ENCODE measurements around the gene ACTG1. TPM values are rescaled to one million over a fixed set of nuclear protein-coding genes. Genes with fewer than 3 reads are reported as not detected.
"Not testable (repeated sequence)": the region's sequence is repeated elsewhere in the genome, so short reads cannot be mapped to it uniquely, and the experiment has no call there.

Gene ACTG1
- total RNA-seq, 1 donor from 2014 or later: 3,469 TPM

- DNase-seq: no peak
Measured at GRCh38 chr17:81532490-81533287, 20.1 kb upstream of the ACTG1 start.

- not testable (repeated sequence) for DNase-seq
Measured at GRCh38 chr17:81531998-81532404, 19.4 kb upstream of the ACTG1 start.

DNA sequence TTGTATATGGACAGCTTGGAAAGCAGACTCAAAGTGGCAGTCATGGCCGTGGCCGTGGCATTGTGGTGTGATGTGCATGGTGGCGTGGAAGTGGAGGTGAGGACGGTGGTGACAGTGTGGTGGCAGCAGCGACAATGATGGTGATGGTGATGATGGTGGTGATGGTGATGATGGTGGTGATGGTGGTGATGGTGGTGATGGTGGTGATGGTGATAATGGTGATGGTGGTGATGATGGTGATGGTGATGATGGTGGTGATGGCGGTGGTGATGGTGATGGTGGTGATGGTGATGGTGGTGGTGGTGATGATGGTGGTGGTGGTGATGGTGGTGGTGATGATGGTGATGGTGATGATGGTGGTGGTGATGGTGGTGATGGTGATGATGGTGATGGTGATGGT lies 18.4 kb upstream of the ACTG1 start:
- not testable (repeated sequence) for DNase-seq

- no peak for DNase-seq
Measured at GRCh38 chr17:81529437-81529803, 16.8 kb upstream of the ACTG1 start.

DNA sequence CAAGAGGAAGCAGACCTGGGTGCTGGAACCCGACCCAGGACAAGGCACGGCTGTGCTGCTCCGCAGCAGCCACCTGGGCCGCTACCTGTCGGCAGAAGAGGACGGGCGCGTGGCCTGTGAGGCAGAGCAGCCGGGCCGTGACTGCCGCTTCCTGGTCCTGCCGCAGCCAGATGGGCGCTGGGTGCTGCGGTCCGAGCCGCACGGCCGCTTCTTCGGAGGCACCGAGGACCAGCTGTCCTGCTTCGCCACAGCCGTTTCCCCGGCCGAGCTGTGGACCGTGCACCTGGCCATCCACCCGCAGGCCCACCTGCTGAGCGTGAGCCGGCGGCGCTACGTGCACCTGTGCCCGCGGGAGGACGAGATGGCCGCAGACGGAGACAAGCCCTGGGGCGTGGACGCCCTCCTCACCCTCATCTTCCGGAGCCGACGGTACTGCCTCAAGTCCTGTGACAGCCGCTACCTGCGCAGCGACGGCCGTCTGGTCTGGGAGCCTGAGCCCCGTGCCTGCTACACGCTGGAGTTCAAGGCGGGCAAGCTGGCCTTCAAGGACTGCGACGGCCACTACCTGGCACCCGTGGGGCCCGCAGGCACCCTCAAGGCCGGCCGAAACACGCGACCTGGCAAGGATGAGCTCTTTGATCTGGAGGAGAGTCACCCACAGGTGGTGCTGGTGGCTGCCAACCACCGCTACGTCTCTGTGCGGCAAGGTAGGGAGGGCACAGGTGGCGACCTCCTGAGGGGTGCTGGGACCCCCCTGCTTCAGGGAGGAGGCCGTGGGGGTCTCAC lies 16.2 kb upstream of the ACTG1 start:
- DNase-seq: no peak

DNA sequence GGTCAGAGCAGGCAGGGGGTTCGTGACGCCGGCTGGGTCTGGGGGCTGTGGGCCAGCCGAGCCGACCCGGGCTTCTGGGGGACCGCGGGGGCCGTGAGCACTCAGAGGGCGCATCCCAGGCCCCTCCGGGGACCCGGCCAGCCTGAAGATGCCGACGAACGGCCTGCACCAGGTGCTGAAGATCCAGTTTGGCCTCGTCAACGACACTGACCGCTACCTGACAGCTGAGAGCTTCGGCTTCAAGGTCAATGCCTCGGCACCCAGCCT lies 15.7 kb upstream of the ACTG1 start:
- DNase-seq: no peak

GRCh38 chr17:81527591-81528383 lies 15.2 kb upstream of the ACTG1 start, which contains the start of gene FSCN2:
FSCN2 (plus strand) TSS chr17:81528377; CDS start chr17:81528532, 155 bp downstream.
- no peak for DNase-seq

- DNase-seq: no peak
Measured at GRCh38 chr17:81526662-81527571, 14.3 kb upstream of the ACTG1 start.

GRCh38 chr17:81524865-81525159 lies 12.2 kb upstream of the ACTG1 start:
- no peak for DNase-seq

- DNase-seq: no peak
Measured at GRCh38 chr17:81524039-81524864, 11.7 kb upstream of the ACTG1 start.

GRCh38 chr17:81523402-81524038 lies 10.9 kb upstream of the ACTG1 start:
- peak; percentile 32 for DNase-seq

DNA sequence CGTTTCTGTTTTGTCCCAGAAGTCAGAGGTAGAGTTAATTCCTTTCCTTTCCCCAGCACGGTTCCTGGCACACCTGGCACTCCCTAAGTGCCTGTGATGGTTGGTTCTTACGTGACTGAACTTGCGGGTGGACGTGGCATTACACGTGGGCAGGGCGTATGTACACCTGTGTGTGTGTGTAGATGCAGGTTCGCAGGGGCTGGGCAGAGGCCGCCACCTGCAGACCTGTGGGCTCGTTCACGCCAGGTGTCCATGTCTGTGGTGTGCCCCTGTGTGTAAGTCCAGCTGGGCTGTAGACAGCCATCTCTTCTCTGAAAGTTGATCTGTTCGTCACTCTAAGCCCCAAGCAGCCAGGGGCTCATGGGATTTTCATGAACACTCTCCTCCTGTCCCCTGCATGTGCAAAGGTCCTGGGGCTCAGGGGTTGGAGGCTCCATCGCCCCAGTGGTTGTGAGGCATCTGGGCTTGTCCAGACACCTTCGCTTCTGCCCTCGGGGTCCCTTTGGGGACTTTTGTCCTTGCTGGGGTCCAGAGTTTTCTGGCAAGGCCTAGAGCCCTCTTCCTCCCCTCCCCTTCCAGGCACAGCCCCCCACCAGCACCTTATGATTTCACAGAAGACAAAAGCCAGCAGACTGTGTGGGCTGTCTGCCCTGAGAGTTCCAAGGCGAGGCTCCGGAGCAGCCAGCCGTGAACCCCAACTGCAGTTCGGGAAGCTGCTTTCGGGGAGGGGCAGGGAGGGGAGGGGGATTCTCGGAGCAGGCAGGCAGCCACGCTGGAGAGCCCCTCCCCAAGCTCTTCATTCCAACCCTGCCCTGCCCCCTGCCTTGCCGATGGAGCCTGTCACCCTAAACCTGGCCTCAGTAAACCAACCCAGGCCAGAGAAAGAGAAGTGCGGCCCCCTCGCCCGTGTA lies 10.1 kb upstream of the ACTG1 start:
- DNase-seq: no peak

DNA sequence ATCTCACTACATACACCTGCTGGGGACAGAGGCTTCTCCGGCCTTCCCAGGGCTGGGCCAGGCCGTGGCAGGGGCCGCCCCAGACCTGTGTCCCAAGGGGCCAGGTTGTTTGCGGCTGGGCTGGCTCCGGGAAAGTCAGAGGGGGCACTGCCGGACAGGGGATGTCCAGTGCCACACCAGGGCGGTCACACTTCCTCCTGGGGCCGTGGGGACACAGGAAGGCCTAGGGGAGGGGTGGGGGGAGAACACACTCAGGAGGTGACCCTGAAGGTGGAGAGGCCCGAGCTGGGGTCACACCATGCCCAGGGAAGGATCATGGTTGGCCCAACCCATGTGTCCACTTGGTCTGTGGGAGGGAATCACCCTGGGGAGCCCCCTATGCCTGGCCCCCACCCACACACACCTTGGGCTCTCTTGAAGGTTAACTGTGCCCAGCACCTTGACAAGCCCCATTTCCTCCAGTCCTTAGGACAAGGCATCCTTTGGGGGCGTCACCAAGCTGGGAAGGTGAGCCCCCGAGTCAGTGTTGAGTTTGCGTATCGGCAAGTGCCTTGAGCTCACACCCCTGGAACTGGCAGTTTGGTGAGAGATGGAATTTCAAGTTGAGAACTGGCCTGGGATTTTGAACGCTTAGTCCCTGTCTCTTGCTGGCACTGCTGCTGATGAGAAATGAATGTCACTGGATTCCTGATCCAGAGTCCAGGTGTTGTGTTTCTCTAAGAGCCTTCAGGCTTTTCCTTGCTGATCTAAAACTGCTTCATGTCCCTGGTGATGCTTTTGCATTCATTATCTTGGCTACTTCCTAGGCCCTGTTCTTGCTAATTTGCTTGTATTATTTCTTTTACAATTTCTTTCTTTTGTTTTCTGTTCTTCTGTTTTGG lies 7.7 kb upstream of the ACTG1 start:
- no peak for DNase-seq

DNA sequence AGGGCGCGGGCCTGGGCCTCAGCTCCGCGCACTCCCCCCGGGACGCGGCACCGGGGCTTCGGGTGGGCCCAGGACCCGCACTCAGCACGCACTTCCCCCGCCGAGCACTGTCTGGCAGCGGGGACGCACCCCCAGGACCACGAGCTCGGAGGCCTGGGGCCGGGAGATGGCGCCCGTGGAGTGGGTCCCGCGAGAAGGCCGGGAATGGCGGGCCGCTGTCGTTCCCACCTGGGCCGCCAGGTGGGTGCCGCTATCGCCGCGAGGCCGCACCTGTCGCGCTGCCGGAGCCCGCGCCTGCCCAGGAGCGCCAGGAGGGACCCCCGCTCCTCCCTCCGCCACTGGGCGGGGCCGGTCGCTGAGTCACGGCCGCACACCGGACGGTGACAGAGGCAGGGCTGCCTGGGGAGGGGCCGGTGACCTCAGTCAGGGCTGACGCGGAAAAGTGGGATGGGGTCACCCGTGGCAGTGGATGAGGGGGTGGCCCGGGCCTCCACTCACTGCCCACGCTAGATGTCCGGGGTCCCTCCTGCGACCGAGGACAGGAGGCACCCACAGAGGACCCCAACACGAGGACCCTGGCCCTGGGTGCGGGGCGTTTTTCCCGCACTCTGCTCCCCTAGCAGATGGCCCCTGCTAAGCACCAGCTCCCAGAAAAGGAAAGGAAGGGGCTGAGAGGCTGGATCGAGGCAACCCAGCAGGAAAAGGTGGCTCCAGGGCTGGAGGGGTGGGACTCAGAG lies 6.9 kb upstream of the ACTG1 start:
- DNase-seq: no peak

DNA sequence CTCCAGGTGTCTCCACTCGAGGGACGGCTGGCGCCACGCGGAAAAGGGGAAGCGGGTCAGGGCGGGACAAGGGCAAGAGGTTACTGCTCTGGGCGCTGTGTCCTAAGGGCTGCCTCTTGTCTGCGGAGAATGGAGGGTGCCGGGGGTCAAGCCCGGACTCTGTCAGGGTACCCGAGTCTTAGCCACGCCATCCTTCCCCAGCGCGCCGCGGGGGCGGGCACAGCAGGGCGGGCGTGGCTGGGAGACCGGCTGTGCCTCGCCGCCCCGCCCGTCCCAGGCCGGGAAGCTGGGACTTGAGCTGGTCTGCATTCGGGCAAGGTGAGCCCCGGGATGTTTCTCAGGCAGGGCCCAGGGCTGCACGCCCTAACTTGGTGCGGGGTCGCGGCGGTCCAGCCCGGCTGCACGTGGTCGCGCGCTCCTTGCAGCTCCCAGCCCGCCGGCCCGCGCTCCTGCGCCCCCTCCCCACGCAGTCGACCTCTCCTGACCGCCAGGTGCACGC lies 6.2 kb upstream of the ACTG1 start:
- no peak for DNase-seq

DNA sequence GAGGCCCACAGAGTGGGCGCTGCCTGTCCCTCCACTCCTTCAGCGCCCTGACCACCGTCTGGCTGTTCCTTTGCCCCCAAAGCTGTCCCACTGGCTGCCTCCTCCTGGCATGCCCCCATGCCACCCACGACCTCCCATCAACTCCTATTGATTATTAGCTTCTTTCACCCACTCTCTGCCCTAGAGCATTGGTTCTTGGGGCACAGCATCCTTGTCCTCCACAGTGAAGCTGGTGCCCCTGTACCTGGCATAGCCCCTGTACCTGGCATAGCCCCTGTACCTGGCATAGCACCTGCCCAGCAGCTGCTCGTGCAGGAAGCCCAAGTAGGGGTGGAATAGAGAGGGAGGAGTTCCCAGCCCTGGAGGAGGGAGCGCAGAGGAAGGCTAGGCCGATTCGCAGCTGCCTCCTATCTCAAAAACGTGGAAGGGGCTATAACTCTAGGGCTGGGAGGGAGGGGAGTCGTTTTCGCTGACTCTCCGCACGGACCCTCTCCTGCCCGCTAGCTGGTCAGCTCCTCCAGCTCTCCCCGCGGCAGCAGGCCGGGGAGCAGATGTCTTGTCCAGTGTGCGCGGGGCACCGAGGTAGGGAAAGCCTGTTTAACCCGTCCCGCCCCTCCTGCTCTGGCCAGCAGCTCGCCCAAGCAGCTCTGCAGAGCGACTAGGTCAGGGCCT lies 5.7 kb upstream of the ACTG1 start:
- DNase-seq: no peak

Measured in occipital lobe (tissue), 2 donors.